OCI-LY1 (cell line): ENCODE results near the gene BABAM2.

Source experiments
- H2AFZ ChIP-seq: fragments of 200-600 bp; sonication (generic), shearing (Covaris generic); 2 replicates; pipeline ENCODE4 v1.6.0; 2014; ENCODE audit warnings: antibody characterized with exemption, mild to moderate bottlenecking, low read length
- H3F3A ChIP-seq: fragments of 200-600 bp; sonication (generic), shearing (Covaris generic); 2 replicates; pipeline ENCODE4 v1.6.0; 2014; ENCODE audit warnings: mild to moderate bottlenecking, antibody characterized with exemption, low read length, moderate library complexity; ENCODE audit not compliant: insufficient read depth
- H3K27ac ChIP-seq: fragments of 200-600 bp; sonication (generic); 2 replicates; pipeline ENCODE4 v1.5.1; 2014; ENCODE audit warnings: low read length, mixed run types, mild to moderate bottlenecking, low read depth; ENCODE audit not compliant: poor library complexity, severe bottlenecking
- H3K27me3 ChIP-seq: fragments of 200-600 bp; sonication (generic); 2 replicates; pipeline ENCODE4 v1.6.0; 2014; ENCODE audit warnings: antibody characterized with exemption, mild to moderate bottlenecking, low read length, moderate library complexity; ENCODE audit not compliant: insufficient read depth
- H3K36me3 ChIP-seq: fragments of 200-600 bp; sonication (generic); 2 replicates; pipeline ENCODE4 v1.6.1; 2014; ENCODE audit warnings: mild to moderate bottlenecking, antibody characterized with exemption, low read length, moderate library complexity, mixed read lengths; ENCODE audit not compliant: insufficient read depth
- H3K4me1 ChIP-seq: fragments of 200-600 bp; sonication (generic); 2 replicates; pipeline ENCODE4 v1.5.1; 2014; ENCODE audit warnings: mild to moderate bottlenecking, low read length, moderate library complexity; ENCODE audit not compliant: insufficient read depth, severe bottlenecking
- H3K4me2 ChIP-seq: fragments of 200-600 bp; sonication (generic), shearing (Covaris generic); 2 replicates; pipeline ENCODE4 v1.6.1; 2014; ENCODE audit warnings: low read length
- H3K4me3 ChIP-seq: fragments of 200-600 bp; sonication (generic); 2 replicates; pipeline ENCODE4 v1.5.1; 2014; ENCODE audit warnings: low read length, low read depth, mild to moderate bottlenecking, mixed read lengths; ENCODE audit not compliant: poor library complexity, severe bottlenecking
- H3K79me2 ChIP-seq: fragments of 200-600 bp; shearing (Covaris generic); 2 replicates; pipeline ENCODE4 v1.6.1; 2016; ENCODE audit warnings: mixed run types, low read length, mixed read lengths; ENCODE audit not compliant: insufficient read depth
- H3K9ac ChIP-seq: fragments of 200-600 bp; sonication (generic), shearing (Covaris generic); 2 replicates; pipeline ENCODE4 v1.6.1; 2014; ENCODE audit warnings: mild to moderate bottlenecking, low read length, mixed read lengths
- H3K9me2 ChIP-seq: fragments of 200-600 bp; sonication (generic), shearing (Covaris generic); 2 replicates; pipeline ENCODE4 v1.6.1; 2014; ENCODE audit warnings: low read depth, mild to moderate bottlenecking, low read length, mixed read lengths
- H3K9me3 ChIP-seq: fragments of 200-600 bp; shearing (Covaris generic); 2 replicates; pipeline ENCODE4 v1.6.1; 2014; ENCODE audit warnings: low read length, mixed read lengths
- H4K20me1 ChIP-seq: fragments of 200-600 bp; sonication (generic), shearing (Covaris generic); 2 replicates; pipeline ENCODE4 v1.6.0; 2016; ENCODE audit warnings: mild to moderate bottlenecking, low read length; ENCODE audit not compliant: insufficient read depth
- CTCF ChIP-seq: fragments of 200-600 bp; sonication (generic), shearing (Covaris generic); IDR thresholded peaks from 2 replicates; pipeline ENCODE4 v1.5.1; 2017; ENCODE audit warnings: mild to moderate bottlenecking, antibody characterized with exemption, low read length, moderate library complexity, mixed read lengths
- EZH2 ChIP-seq: fragments of 200-600 bp; sonication (generic), shearing (Covaris generic); IDR thresholded peaks from 2 replicates; pipeline ENCODE4 v1.8.0; 2017; ENCODE audit warnings: borderline replicate concordance, mixed run types, mild to moderate bottlenecking, antibody characterized with exemption, low read length, moderate library complexity, mixed read lengths

The BABAM2 gene

GRCh38 chr2:28135799-28136198 lies 245.3 kb downstream of the BABAM2 start:
- H3K4me3 ChIP-seq, result no peak overlapping the region
- no peaks in the 10 kb centered on the region for H3K27me3 ChIP-seq
- no peaks in the 10 kb centered on the region for H3K9me2 ChIP-seq
- H3K4me2 ChIP-seq, result no peak overlapping the region
- H3K36me3 ChIP-seq, result no peaks in the 10 kb centered on the region
- H3K79me2 ChIP-seq, result no peaks in the 10 kb centered on the region
- no peaks in the 10 kb centered on the region for H3K4me1 ChIP-seq
- no peak overlapping the region for H3K27ac ChIP-seq
- H2AFZ ChIP-seq, result no peak overlapping the region
- no peaks in the 10 kb centered on the region for H3K9me3 ChIP-seq
- H4K20me1 ChIP-seq, result no peaks in the 10 kb centered on the region
- TF ChIP-seq CTCF, result no peak
- TF ChIP-seq EZH2, result no peak
- no peaks in the 10 kb centered on the region for H3F3A ChIP-seq
- no peak overlapping the region for H3K9ac ChIP-seq

- no peak overlapping the region for H2AFZ ChIP-seq
- H3K27me3 ChIP-seq, result no peaks in the 10 kb centered on the region
- H3K36me3 ChIP-seq, result no peaks in the 10 kb centered on the region
- no peaks in the 10 kb centered on the region for H3K9me3 ChIP-seq
- no peaks in the 10 kb centered on the region for H3F3A ChIP-seq
- no peak overlapping the region for H3K4me3 ChIP-seq
- no peak overlapping the region for H3K4me2 ChIP-seq
- H3K27ac ChIP-seq, result no peak overlapping the region
- no peaks in the 10 kb centered on the region for H3K79me2 ChIP-seq
- H3K9ac ChIP-seq, result no peak overlapping the region
- H3K4me1 ChIP-seq, result no peaks in the 10 kb centered on the region
- TF ChIP-seq EZH2, result no peak
- TF ChIP-seq CTCF, result no peak
- no peaks in the 10 kb centered on the region for H3K9me2 ChIP-seq
- no peaks in the 10 kb centered on the region for H4K20me1 ChIP-seq
Observed at GRCh38 chr2:28136556-28136955, 246.0 kb downstream of the BABAM2 start.

- H4K20me1 ChIP-seq, result no peaks in the 10 kb centered on the region
- no peaks in the 10 kb centered on the region for H3K9me2 ChIP-seq
- H3K36me3 ChIP-seq, result no peaks in the 10 kb centered on the region
- no peaks in the 10 kb centered on the region for H3K4me1 ChIP-seq
- H3K9ac ChIP-seq, result no peak overlapping the region
- no peak for TF ChIP-seq CTCF
- no peak for TF ChIP-seq EZH2
- no peak overlapping the region for H3K4me3 ChIP-seq
- no peaks in the 10 kb centered on the region for H3K9me3 ChIP-seq
- no peaks in the 10 kb centered on the region for H3K79me2 ChIP-seq
- no peak overlapping the region for H2AFZ ChIP-seq
- no peak overlapping the region for H3K27ac ChIP-seq
- H3K4me2 ChIP-seq, result no peak overlapping the region
- no peaks in the 10 kb centered on the region for H3K27me3 ChIP-seq
- no peaks in the 10 kb centered on the region for H3F3A ChIP-seq
Observed at GRCh38 chr2:28137221-28137620, 246.7 kb downstream of the BABAM2 start.
